HCT116 (cell line): ENCODE results near the gene IQGAP3.

Experiments used
- CBX3 ChIP-seq: IDR thresholded peaks from 2 replicates; pipeline ENCODE4 v1.6.1; 2012; ENCODE audit warnings: low read depth
- CTCF ChIP-seq, 3 experiments: fragments of 200-600 bp in 1 of 3; sonication (generic) in 1 of 3; IDR thresholded peaks in 2 of 3; conservative IDR thresholded peaks in 1 of 3; 2 replicates each; pipeline ENCODE4 v1.5.1; 2012 to 2017; ENCODE audit warnings: low read depth in 2 of 3, low read length in 2 of 3, antibody characterized with exemption in 1 of 3, borderline replicate concordance in 1 of 3, control low read depth in 1 of 3, mild to moderate bottlenecking in 1 of 3, mixed read lengths in 1 of 3, mixed run types in 1 of 3, moderate library complexity in 1 of 3; ENCODE audit not compliant: insufficient read depth in 1 of 3
- POLR2A ChIP-seq: IDR thresholded peaks from 2 replicates; pipeline ENCODE4 v1.7.0; 2011; ENCODE audit warnings: borderline replicate concordance; ENCODE audit not compliant: insufficient read depth, insufficient read length; ENCODE audit errors: extremely low read depth
- RAD21 ChIP-seq: IDR thresholded peaks from 2 replicates; pipeline ENCODE4 v1.6.1; 2012; ENCODE audit warnings: low read depth, mild to moderate bottlenecking
- SP1 ChIP-seq: IDR thresholded peaks from 2 replicates; pipeline ENCODE4 v1.6.1; 2012; ENCODE audit warnings: low read depth
- YY1 ChIP-seq: IDR thresholded peaks from 2 replicates; pipeline ENCODE4 v1.6.1; 2011; ENCODE audit warnings: low read length, low read depth, moderate library complexity, mild to moderate bottlenecking; ENCODE audit not compliant: insufficient replicate concordance; ENCODE audit errors: extremely low read depth

- TF ChIP-seq CTCF (IDR thresholded peaks at IDR 0.05 in 2 of 3, conservative IDR thresholded peaks at IDR 0.05 in 1 of 3; ENCODE audit: borderline replicate concordance in 1 of 3, insufficient read depth in 1 of 3, low read depth in 2 of 3, low read length in 2 of 3) (no peak), POLR2A (no peak), RAD21 (no peak), YY1 (no peak), CBX3 (no peak), SP1 (no peak)
These were observed 47.9 kb downstream of the IQGAP3 start for GRCh38 chr1:156524481-156524869.
